Measurements from ENCODE around the gene GBX1. TPM values are rescaled to one million over a fixed set of nuclear protein-coding genes. Genes with fewer than 3 reads are reported as not detected.

GBX1 gene
- total RNA-seq, 1 experiment from 2014 or later, result not detected

- Histone ChIP-seq H2AFZ (ENCODE audit: low read length) (no peak overlapping the region), H3T11ph (ENCODE audit: low read length) (no peak overlapping the region), H3K56ac (ENCODE audit: insufficient read length, low read depth, low read length) (no peak overlapping the region), H4K20me1 (ENCODE audit: control insufficient read depth, insufficient read depth, insufficient read length) (no peaks in the 10 kb centered on the region), H3K9ac (ENCODE audit: extremely low read depth, insufficient read length, low read length) (no peak overlapping the region), H3K79me2 (ENCODE audit: insufficient read depth, low read length) (no peaks in the 10 kb centered on the region), H2BK120ac (ENCODE audit: low read depth, low read length, poor library complexity, severe bottlenecking) (no peak overlapping the region), H3K4me2 (ENCODE audit: insufficient read depth, insufficient read length, low read length) (no peak overlapping the region), H3K9me3 (ENCODE audit: control insufficient read depth, low read depth, low read length) (no peaks in the 10 kb centered on the region), H3K27me3 (ENCODE audit: insufficient read depth, low read length) (no peaks in the 10 kb centered on the region), H2BK15ac (ENCODE audit: low read depth, low read length) (no peak overlapping the region), H2BK5ac (ENCODE audit: insufficient read length, low read length) (no peak overlapping the region), H4K5ac (ENCODE audit: insufficient read length, low read depth, low read length) (no peak overlapping the region), H3K4ac (ENCODE audit: low read depth, low read length) (no peak overlapping the region), H4K8ac (replicated peaks; ENCODE audit: insufficient read length, low read depth, low read length) (no peak overlapping the region), H3K18ac (ENCODE audit: insufficient read length, low read depth, low read length) (no peak overlapping the region), H4K91ac (ENCODE audit: insufficient read length, low read depth, low read length) (no peak overlapping the region), H3K23ac (ENCODE audit: insufficient read length, low read depth, low read length) (no peak overlapping the region), H3K4me1 (ENCODE audit: insufficient read depth, low read length) (no peaks in the 10 kb centered on the region), H3K79me1 (ENCODE audit: insufficient read depth, low read depth, low read length, poor library complexity, severe bottlenecking) (no peaks in the 10 kb centered on the region), H3K23me2 (ENCODE audit: insufficient read length, low read depth, low read length, poor library complexity, severe bottlenecking) (no peaks in the 10 kb centered on the region), H2BK20ac (ENCODE audit: low read depth, low read length, poor library complexity, severe bottlenecking) (no peak overlapping the region), H3K14ac (ENCODE audit: insufficient read depth, low read length) (no peak overlapping the region), H3K27ac (ENCODE audit: insufficient read length, low read depth, low read length) (no peak overlapping the region), H2BK12ac (ENCODE audit: insufficient read length, low read depth, low read length) (no peak overlapping the region), H2AK5ac (ENCODE audit: insufficient read length, low read length) (no peak overlapping the region)
- Mint-ChIP-seq H3K36me3 (ENCODE audit: insufficient read depth in 1 of 3, low read depth in 3 of 3) (no peaks in the 10 kb centered on the region; a peak in 2 of 7 replicates), H3K9me3 (0 out of 5 replicates have a peak, but pooled peaks cover 0 to 3% of the 10 kb centered on the region in 2 experiments), H3K27me3 (ENCODE audit: low read depth) (peaks cover 65% of the 10 kb centered on the region), H3K27ac (no peak overlapping the region), H3K4me1 (peaks cover 3 to 8% of the 10 kb centered on the region in 2 experiments; a peak in 3 of 4 replicates), H3K4me3 (no peak overlapping the region)
- no CpG with 5 or more reads among the region's 4 CpGs for WGBS (ENCODE audit: extremely low coverage, insufficient read length, low lambda C conversion rate)
- no peak for DNase-seq
- no peak for TF ChIP-seq CTCF (conservative IDR thresholded peaks at IDR 0.05)
Observed at GRCh38 chr7:151179946-151180345, 12.5 kb upstream of the GBX1 start.
